ENCODE results near the gene DSTYK.

DNA sequence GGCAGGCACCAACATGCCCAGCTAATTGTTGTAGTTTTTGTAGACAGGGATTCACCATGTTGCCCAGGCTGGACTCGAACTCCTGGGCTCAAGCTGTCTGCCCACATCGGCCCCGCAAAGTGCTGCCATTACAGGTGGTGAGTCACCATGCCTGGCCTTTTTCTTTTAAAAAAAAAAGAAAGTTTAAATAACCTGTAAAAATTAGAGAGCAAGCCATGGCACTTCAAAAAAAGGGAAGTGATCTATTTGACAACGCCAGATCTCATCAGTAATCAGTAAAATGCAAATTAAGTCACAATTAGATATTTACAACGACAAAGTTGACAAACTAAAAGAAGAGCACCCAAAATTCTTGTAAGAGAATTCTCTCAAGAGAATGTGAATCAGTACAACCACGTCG lies 86.8 kb downstream of the DSTYK start:
- TF ChIP-seq POLR2A (IDR thresholded peaks at IDR 0.05): no peak
- TF ChIP-seq, protein P1, sequence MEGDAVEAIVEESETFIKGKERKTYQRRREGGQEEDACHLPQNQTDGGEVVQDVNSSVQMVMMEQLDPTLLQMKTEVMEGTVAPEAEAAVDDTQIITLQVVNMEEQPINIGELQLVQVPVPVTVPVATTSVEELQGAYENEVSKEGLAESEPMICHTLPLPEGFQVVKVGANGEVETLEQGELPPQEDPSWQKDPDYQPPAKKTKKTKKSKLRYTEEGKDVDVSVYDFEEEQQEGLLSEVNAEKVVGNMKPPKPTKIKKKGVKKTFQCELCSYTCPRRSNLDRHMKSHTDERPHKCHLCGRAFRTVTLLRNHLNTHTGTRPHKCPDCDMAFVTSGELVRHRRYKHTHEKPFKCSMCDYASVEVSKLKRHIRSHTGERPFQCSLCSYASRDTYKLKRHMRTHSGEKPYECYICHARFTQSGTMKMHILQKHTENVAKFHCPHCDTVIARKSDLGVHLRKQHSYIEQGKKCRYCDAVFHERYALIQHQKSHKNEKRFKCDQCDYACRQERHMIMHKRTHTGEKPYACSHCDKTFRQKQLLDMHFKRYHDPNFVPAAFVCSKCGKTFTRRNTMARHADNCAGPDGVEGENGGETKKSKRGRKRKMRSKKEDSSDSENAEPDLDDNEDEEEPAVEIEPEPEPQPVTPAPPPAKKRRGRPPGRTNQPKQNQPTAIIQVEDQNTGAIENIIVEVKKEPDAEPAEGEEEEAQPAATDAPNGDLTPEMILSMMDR (IDR thresholded peaks at IDR 0.05): no peak
